Measurements from ENCODE around the gene HIP1.
"Not testable (repeated sequence)": the region's sequence is repeated elsewhere in the genome, so short reads cannot be mapped to it uniquely, and the experiment has no call there.

The HIP1 gene

DNA sequence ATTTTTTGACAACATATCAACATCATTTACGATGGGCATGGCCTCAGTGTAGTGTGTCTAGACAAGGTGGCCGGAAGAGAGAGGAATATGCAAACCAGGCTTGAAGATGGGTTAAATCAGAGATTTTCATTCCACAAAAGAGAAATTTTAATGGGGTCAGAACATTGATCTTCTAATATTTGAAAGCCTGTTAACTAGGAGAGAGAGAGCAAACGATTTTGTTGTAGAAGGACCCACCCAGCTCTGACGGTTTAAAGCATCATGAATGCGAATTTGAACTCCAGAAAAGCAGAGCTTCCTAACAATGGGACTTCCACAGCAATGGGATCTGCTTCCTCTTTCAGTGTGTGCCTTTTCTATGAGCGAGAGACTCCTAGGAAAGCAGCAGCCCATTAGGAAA, 246.7 kb downstream of the HIP1 start, which contains the start of gene SPDYE5:
SPDYE5 (plus strand) TSS at position 301 of the 400 bp plus-strand sequence. CDS start 1,728 bp downstream, outside the sequence.
- DNase-seq (ENCODE audit: low spot score), result not testable (repeated sequence)

DNA sequence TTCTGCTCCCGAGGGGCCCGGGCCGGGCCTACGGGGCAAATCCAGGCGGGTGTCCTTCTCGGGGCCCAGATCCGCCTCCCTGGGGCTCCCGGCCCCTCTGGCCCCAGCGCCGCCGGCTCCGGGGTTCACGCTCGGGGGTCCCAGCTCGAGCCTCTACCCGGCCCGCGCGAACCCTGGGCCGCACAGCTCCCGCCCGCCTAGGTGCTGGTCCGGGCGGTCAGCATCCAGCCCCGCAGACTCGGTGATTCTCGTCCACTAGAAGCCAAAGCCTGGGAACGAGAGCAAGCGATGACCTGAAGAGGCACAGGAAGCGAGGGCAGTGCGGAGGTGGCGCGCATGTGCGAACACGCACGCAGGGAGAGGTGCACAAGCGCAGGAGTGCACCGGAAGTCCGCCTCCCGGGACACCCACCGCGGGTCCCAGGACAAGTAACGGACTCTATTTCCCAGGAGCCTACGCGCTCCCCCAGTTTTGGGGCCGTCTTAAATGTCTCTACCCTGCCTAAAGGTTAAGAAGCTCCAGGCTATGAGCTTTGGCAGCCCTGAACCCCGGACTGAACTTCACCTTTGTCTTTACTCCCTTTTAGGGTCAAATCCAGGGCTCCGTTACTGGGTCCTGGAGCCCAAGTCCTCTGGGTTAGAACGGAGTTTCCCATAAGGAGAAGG, 252.6 kb downstream of the HIP1 start, which contains the start of gene POM121C:
POM121C (minus strand) TSS at position 321 of the 665 bp plus-strand sequence. CDS start 44,803 bp downstream, outside the sequence.
- peak; percentile 95 for DNase-seq (ENCODE audit: low spot score)

DNA sequence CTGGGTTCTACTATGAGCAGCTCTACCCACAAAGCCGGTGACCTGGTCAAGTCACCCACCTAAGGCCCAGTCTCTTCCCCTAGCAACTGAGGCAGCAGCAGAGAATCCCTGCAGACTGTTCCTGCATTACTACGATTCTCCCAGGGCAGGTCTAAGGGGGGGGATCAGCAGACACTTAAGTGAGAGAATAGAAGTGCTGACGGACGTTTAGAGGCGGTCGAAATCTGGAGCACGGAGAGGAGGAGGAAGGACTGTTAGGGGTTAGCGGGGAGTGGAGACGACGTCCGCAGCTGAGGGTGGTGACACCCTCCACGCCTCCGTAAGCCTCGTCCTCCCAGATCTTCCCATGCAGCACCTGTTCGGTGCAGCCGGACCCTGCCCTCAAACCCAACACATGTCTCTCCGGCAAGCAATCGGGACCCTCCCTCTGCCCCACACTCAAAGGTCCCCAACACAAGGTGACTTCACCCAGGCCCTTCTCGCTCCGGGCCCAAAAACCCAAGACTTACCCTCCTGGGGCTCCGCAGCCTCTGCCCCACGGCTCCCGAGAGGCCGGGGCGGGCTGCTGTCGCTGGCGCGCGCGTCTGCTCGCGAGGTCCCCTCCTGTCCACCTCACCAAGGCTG, 253.3 kb downstream of the HIP1 start:
- not testable (repeated sequence) for DNase-seq (ENCODE audit: low spot score)

Measured in cerebellar cortex (tissue), 1 donor.